Nephron progenitor cell (in vitro differentiated cells): ENCODE data around the gene INPP5A.

ENCODE experiments used
- DNase-seq: peaks from one replicate; pipeline ENCODE4 v3.0.0; 2021
- H3K27ac Mint-ChIP-seq: 2 replicates; pipeline ENCODE4 v1.8.0; 2021; ENCODE audit warnings: mild to moderate bottlenecking, moderate library complexity, mixed read lengths
- H3K27me3 Mint-ChIP-seq: 2 replicates; pipeline ENCODE4 v1.8.0; 2021; ENCODE audit warnings: mild to moderate bottlenecking, low read depth, mixed read lengths; ENCODE audit not compliant: poor library complexity
- H3K36me3 Mint-ChIP-seq: 2 replicates; pipeline ENCODE4 v1.8.0; 2021; ENCODE audit warnings: low read depth, mixed read lengths
- H3K4me1 Mint-ChIP-seq: 2 replicates; pipeline ENCODE4 v1.8.0; 2021; ENCODE audit warnings: mixed read lengths
- H3K4me3 Mint-ChIP-seq: 2 replicates; pipeline ENCODE4 v1.8.0; 2021; ENCODE audit warnings: mild to moderate bottlenecking, moderate library complexity, mixed read lengths
- H3K9me3 Mint-ChIP-seq: 2 replicates; pipeline ENCODE4 v1.8.0; 2021; ENCODE audit warnings: mild to moderate bottlenecking, moderate library complexity, mixed read lengths
- CTCF ChIP-seq: fragments of 200-600 bp; sonication (generic); IDR thresholded peaks from 2 replicates; pipeline ENCODE4 v1.5.0; 2021; ENCODE audit warnings: antibody characterized with exemption

The INPP5A gene

GRCh38 chr10:132511121-132512051 is 26.2 kb upstream of the INPP5A start:
- Mint-ChIP-seq H3K27me3 (peaks cover 26% of the 10 kb centered on the region), H3K4me3 (no peak overlapping the region), H3K36me3 (no peaks in the 10 kb centered on the region), H3K27ac (no peak overlapping the region), H3K4me1 (peaks cover 26% of the 10 kb centered on the region), H3K9me3 (no peaks in the 10 kb centered on the region)
- TF ChIP-seq CTCF, result no peak
- DNase-seq, result no peak

GRCh38 chr10:132512052-132512442 is 25.5 kb upstream of the INPP5A start:
- no peak overlapping the region for H3K27ac Mint-ChIP-seq
- H3K4me1 Mint-ChIP-seq, result peaks cover 31% of the 10 kb centered on the region
- no peak overlapping the region for H3K4me3 Mint-ChIP-seq
- DNase-seq, result no peak
- peaks cover 26% of the 10 kb centered on the region for H3K27me3 Mint-ChIP-seq
- no peaks in the 10 kb centered on the region for H3K9me3 Mint-ChIP-seq
- no peak for TF ChIP-seq CTCF
- H3K36me3 Mint-ChIP-seq, result no peaks in the 10 kb centered on the region

GRCh38 chr10:132512693-132513345 is 24.8 kb upstream of the INPP5A start:
- Mint-ChIP-seq H3K27ac (no peak overlapping the region), H3K4me3 (no peak overlapping the region), H3K27me3 (peaks cover 26% of the 10 kb centered on the region), H3K36me3 (no peaks in the 10 kb centered on the region), H3K4me1 (peaks cover 36% of the 10 kb centered on the region), H3K9me3 (no peaks in the 10 kb centered on the region)
- TF ChIP-seq CTCF, result no peak
- no peak for DNase-seq

GRCh38 chr10:132514821-132515520 is 22.6 kb upstream of the INPP5A start:
- peaks cover 48% of the 10 kb centered on the region for H3K4me1 Mint-ChIP-seq
- H3K9me3 Mint-ChIP-seq, result no peaks in the 10 kb centered on the region
- no peak overlapping the region for H3K4me3 Mint-ChIP-seq
- DNase-seq, result no peak
- H3K27me3 Mint-ChIP-seq, result peaks cover 38% of the 10 kb centered on the region
- no peaks in the 10 kb centered on the region for H3K36me3 Mint-ChIP-seq
- TF ChIP-seq CTCF, result no peak
- H3K27ac Mint-ChIP-seq, result no peak overlapping the region

GRCh38 chr10:132515811-132516726 is 21.5 kb upstream of the INPP5A start:
- peak overlapping the region; percentile 36 for H3K4me3 Mint-ChIP-seq
- H3K9me3 Mint-ChIP-seq, result no peaks in the 10 kb centered on the region
- H3K27ac Mint-ChIP-seq, result no peak overlapping the region
- H3K27me3 Mint-ChIP-seq, result peaks cover 43% of the 10 kb centered on the region
- peaks cover 50% of the 10 kb centered on the region for H3K4me1 Mint-ChIP-seq
- no peaks in the 10 kb centered on the region for H3K36me3 Mint-ChIP-seq
- no peak for DNase-seq
- no peak for TF ChIP-seq CTCF
